Lower leg skin (tissue), 3 donors: ENCODE data around the gene EPHB4.

ENCODE experiments used
- POLR2A ChIP-seq, 2 donors: fragments of 450-650 bp; IDR thresholded peaks; one replicate each; pipeline ENCODE4 v1.6.1; 2016 to 2017; ENCODE audit warnings: antibody characterized with exemption in 2 of 2, mild to moderate bottlenecking in 1 of 2, moderate library complexity in 1 of 2
- TF ChIP-seq, protein P1 (sequence below), 3 donors: fragments of 450-650 bp; IDR thresholded peaks; one replicate each; pipeline ENCODE4 v1.5.1; 2016; ENCODE audit warnings: antibody characterized with exemption in 3 of 3, mild to moderate bottlenecking in 3 of 3, moderate library complexity in 2 of 3

DNA sequence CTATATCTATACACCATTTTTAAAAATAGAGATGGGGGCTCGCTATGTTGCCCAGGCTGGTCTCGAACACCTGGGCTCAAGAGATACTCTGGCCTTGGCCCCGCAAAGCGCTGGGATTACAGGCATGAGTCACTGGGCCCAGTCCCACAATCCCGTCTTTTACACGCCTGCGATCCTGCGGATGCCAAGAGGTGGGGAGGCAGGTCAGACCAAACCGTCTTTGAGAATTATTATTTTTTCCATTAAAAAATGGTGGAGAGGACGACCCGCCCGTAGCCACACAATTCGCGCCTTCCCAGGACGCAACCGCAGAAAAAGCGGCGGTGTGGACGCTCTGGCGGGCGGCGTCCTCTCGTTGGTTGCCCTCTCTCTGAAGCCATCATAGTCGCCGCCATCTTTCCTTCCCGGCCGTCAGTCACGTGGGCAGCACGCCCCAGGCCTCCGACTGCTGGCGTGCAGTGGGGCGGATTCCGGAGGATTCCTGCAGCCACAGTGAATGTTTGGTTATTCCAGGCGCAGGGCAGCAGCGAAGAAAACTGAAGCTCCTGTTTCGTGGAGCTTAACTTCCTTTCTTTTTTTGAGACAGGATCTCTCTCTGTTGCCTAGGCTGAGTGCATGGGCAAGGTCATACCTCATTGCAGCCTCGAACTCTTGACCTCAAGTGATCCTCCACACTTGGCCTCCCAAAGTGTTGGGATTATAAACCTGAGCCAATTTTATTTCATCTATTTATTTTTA is 9.9 kb upstream of the EPHB4 start:
- TF ChIP-seq, protein P1, sequence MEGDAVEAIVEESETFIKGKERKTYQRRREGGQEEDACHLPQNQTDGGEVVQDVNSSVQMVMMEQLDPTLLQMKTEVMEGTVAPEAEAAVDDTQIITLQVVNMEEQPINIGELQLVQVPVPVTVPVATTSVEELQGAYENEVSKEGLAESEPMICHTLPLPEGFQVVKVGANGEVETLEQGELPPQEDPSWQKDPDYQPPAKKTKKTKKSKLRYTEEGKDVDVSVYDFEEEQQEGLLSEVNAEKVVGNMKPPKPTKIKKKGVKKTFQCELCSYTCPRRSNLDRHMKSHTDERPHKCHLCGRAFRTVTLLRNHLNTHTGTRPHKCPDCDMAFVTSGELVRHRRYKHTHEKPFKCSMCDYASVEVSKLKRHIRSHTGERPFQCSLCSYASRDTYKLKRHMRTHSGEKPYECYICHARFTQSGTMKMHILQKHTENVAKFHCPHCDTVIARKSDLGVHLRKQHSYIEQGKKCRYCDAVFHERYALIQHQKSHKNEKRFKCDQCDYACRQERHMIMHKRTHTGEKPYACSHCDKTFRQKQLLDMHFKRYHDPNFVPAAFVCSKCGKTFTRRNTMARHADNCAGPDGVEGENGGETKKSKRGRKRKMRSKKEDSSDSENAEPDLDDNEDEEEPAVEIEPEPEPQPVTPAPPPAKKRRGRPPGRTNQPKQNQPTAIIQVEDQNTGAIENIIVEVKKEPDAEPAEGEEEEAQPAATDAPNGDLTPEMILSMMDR (IDR thresholded peaks at IDR 0.05): no peak
- no peak for TF ChIP-seq POLR2A (IDR thresholded peaks at IDR 0.05)
